ENCODE data around the gene TMEFF2.

TMEFF2 gene

GRCh38 chr2:192218377-192218776, 23.6 kb upstream of the TMEFF2 start:
- Histone ChIP-seq H3K56ac (ENCODE audit: low read length) (no peak overlapping the region), H3K23ac (ENCODE audit: low read length) (no peak overlapping the region), H3K4me2 (ENCODE audit: low read length) (no peak overlapping the region), H3K18ac (ENCODE audit: low read length) (no peak overlapping the region), H3K9ac (ENCODE audit: low read length) (no peak overlapping the region), H2BK5ac (ENCODE audit: low read length) (no peak overlapping the region), H3K27me3 (ENCODE audit: insufficient read depth, low read length, poor library complexity) (no peaks in the 10 kb centered on the region), H3K4ac (ENCODE audit: low read depth, low read length) (no peak overlapping the region), H3K36me3 (ENCODE audit: control insufficient read depth, insufficient read depth, low read length) (no peaks in the 10 kb centered on the region), H3K4me3 (ENCODE audit: low read length) (no peak overlapping the region), H3K27ac (ENCODE audit: low read depth, low read length) (no peak overlapping the region), H4K5ac (ENCODE audit: low read length) (no peak overlapping the region), H4K8ac (ENCODE audit: low read depth, low read length) (no peak overlapping the region), H2AK5ac (ENCODE audit: low read length) (no peak overlapping the region), H3K4me1 (ENCODE audit: control insufficient read depth, low read depth, low read length) (no peaks in the 10 kb centered on the region), H2BK15ac (replicated peaks; ENCODE audit: low read depth) (no peak overlapping the region), H2BK120ac (ENCODE audit: low read depth, low read length) (no peak overlapping the region), H3K79me1 (ENCODE audit: low read length) (no peaks in the 10 kb centered on the region), H3K79me2 (ENCODE audit: control insufficient read depth, insufficient read depth, low read length) (no peaks in the 10 kb centered on the region)
- no CpG with 5 or more reads among the region's 2 CpGs for WGBS (ENCODE audit: extremely low coverage, insufficient coverage, low lambda C conversion rate)
- DNase-seq, result no peak

DNA sequence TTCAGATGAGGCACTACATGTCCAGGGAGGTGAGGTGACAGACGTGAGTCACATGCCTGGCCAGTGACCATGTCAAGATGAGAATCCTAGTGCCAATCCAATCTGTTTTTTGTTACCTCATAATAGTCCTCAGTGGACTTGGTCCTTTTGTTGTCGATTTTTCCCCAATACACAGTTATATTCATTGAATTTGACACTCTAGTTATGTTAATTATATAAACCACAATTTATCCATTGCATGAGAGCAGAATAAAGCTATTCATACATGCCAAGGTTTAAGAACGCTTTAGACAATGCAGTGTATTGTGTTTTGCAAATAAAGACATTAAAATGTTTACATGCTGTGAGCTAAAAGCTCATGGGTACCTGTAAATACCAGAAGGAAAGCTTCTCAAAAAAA, 21.6 kb upstream of the TMEFF2 start:
- Histone ChIP-seq H3K9ac (ENCODE audit: low read length) (no peak overlapping the region), H3K27me3 (ENCODE audit: insufficient read depth, low read length, poor library complexity) (no peaks in the 10 kb centered on the region), H3K23ac (ENCODE audit: low read length) (no peak overlapping the region), H4K8ac (ENCODE audit: low read depth, low read length) (no peak overlapping the region), H3K4ac (ENCODE audit: low read depth, low read length) (no peak overlapping the region), H3K4me2 (ENCODE audit: low read length) (no peak overlapping the region), H3K4me3 (ENCODE audit: low read length) (no peak overlapping the region), H3K56ac (ENCODE audit: low read length) (no peak overlapping the region), H3K4me1 (ENCODE audit: control insufficient read depth, low read depth, low read length) (no peaks in the 10 kb centered on the region), H2AK5ac (ENCODE audit: low read length) (no peak overlapping the region), H3K79me1 (ENCODE audit: low read length) (no peaks in the 10 kb centered on the region), H2BK120ac (ENCODE audit: low read depth, low read length) (no peak overlapping the region), H2BK15ac (replicated peaks; ENCODE audit: low read depth) (no peak overlapping the region), H3K36me3 (ENCODE audit: control insufficient read depth, insufficient read depth, low read length) (no peaks in the 10 kb centered on the region), H3K18ac (ENCODE audit: low read length) (no peak overlapping the region), H2BK5ac (ENCODE audit: low read length) (no peak overlapping the region), H3K27ac (ENCODE audit: low read depth, low read length) (no peak overlapping the region), H3K79me2 (ENCODE audit: control insufficient read depth, insufficient read depth, low read length) (no peaks in the 10 kb centered on the region), H4K5ac (ENCODE audit: low read length) (no peak overlapping the region)
- no CpG with 5 or more reads among the region's 3 CpGs for WGBS (ENCODE audit: extremely low coverage, insufficient coverage, low lambda C conversion rate)
- DNase-seq, result no peak

DNA sequence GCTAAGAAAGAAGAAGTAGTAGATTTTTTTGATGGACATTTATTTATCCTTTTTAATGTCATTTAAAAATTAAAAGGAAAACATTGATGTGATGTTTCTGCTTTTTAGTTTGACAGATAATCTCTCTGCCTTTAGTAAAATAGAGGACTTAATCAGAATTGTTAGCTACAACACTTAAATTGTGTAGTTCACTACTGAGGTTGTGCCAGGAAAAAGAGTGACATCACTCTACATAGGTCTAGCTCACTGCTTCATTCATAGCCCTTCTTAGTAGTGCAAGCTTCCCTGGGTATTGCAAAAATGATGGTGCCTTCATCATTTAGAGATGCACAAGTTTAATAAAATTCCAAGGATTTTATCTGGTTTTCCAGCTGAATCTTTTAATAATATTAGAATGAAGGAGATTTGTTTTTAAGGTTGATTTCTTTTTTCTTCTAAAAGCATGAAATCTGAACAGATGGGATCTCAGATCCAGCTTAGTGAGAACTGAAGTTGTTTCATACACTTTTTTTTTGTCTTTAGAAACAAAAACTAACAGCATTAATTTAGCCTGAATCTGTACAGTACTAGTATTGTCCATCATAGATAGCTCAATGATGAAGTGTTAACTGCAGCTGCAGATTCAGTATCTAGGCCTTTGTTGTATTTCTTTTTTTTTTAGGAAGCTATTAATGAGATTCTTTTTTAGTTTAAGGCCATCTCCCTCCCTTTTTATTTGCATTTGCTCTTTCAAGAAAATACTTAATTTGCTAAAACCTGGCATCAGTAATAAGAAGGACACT, 20.6 kb upstream of the TMEFF2 start:
- DNase-seq, result no peak
- no peak overlapping the region for H3K4me3 ChIP-seq (ENCODE audit: low read length)
- H3K4me1 ChIP-seq (ENCODE audit: control insufficient read depth, low read depth, low read length), result no peaks in the 10 kb centered on the region
- H2BK15ac ChIP-seq (replicated peaks; ENCODE audit: low read depth), result no peak overlapping the region
- H3K4me2 ChIP-seq (ENCODE audit: low read length), result no peak overlapping the region
- no peak overlapping the region for H3K18ac ChIP-seq (ENCODE audit: low read length)
- no peaks in the 10 kb centered on the region for H3K79me2 ChIP-seq (ENCODE audit: control insufficient read depth, insufficient read depth, low read length)
- no peak overlapping the region for H3K23ac ChIP-seq (ENCODE audit: low read length)
- H3K36me3 ChIP-seq (ENCODE audit: control insufficient read depth, insufficient read depth, low read length), result no peaks in the 10 kb centered on the region
- no peak overlapping the region for H4K5ac ChIP-seq (ENCODE audit: low read length)
- H4K8ac ChIP-seq (ENCODE audit: low read depth, low read length), result no peak overlapping the region
- no peaks in the 10 kb centered on the region for H3K27me3 ChIP-seq (ENCODE audit: insufficient read depth, low read length, poor library complexity)
- no peak overlapping the region for H3K9ac ChIP-seq (ENCODE audit: low read length)
- no peak overlapping the region for H2BK5ac ChIP-seq (ENCODE audit: low read length)
- no peak overlapping the region for H3K27ac ChIP-seq (ENCODE audit: low read depth, low read length)
- H3K79me1 ChIP-seq (ENCODE audit: low read length), result no peaks in the 10 kb centered on the region
- no peak overlapping the region for H3K56ac ChIP-seq (ENCODE audit: low read length)
- no peak overlapping the region for H2BK120ac ChIP-seq (ENCODE audit: low read depth, low read length)
- no peak overlapping the region for H3K4ac ChIP-seq (ENCODE audit: low read depth, low read length)
- H2AK5ac ChIP-seq (ENCODE audit: low read length), result no peak overlapping the region

- no peak overlapping the region for H2BK15ac ChIP-seq (replicated peaks; ENCODE audit: low read depth)
- no peaks in the 10 kb centered on the region for H3K4me1 ChIP-seq (ENCODE audit: control insufficient read depth, low read depth, low read length)
- no peak overlapping the region for H4K5ac ChIP-seq (ENCODE audit: low read length)
- H3K79me2 ChIP-seq (ENCODE audit: control insufficient read depth, insufficient read depth, low read length), result no peaks in the 10 kb centered on the region
- DNase-seq, result no peak
- H3K36me3 ChIP-seq (ENCODE audit: control insufficient read depth, insufficient read depth, low read length), result no peaks in the 10 kb centered on the region
- H3K27me3 ChIP-seq (ENCODE audit: insufficient read depth, low read length, poor library complexity), result no peaks in the 10 kb centered on the region
- no peak overlapping the region for H4K8ac ChIP-seq (ENCODE audit: low read depth, low read length)
- no peak overlapping the region for H3K4ac ChIP-seq (ENCODE audit: low read depth, low read length)
- no peak overlapping the region for H3K9ac ChIP-seq (ENCODE audit: low read length)
- no peak overlapping the region for H3K23ac ChIP-seq (ENCODE audit: low read length)
- no peak overlapping the region for H3K4me2 ChIP-seq (ENCODE audit: low read length)
- no peak overlapping the region for H3K27ac ChIP-seq (ENCODE audit: low read depth, low read length)
- H2BK120ac ChIP-seq (ENCODE audit: low read depth, low read length), result no peak overlapping the region
- no peak overlapping the region for H3K4me3 ChIP-seq (ENCODE audit: low read length)
- H2BK5ac ChIP-seq (ENCODE audit: low read length), result no peak overlapping the region
- no peak overlapping the region for H3K56ac ChIP-seq (ENCODE audit: low read length)
- H3K79me1 ChIP-seq (ENCODE audit: low read length), result no peaks in the 10 kb centered on the region
- no peak overlapping the region for H2AK5ac ChIP-seq (ENCODE audit: low read length)
- H3K18ac ChIP-seq (ENCODE audit: low read length), result no peak overlapping the region
Observed at GRCh38 chr2:192208848-192209247, 14.1 kb upstream of the TMEFF2 start.

DNA sequence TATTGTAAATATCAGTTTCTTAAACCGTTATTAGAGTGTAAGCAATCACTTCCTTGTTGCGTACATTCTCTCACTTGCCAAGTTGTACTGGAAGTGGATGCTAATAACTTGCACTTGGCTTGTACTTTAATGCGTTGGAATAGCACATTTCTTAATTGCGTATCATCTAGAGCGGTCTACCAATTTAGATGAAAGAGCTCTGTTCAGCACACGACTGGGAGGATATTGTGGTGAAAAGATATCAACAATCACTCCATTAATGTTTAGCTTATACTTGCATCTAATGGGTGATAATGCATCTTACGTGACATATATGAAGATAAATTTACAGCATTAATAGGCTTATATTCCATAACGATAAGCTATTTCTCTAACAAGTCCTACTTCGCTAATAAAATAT, 11.7 kb upstream of the TMEFF2 start:
- Histone ChIP-seq H3K23ac (ENCODE audit: low read length) (no peak overlapping the region), H3K4ac (ENCODE audit: low read depth, low read length) (no peak overlapping the region), H3K4me3 (ENCODE audit: low read length) (no peak overlapping the region), H3K4me2 (ENCODE audit: low read length) (no peak overlapping the region), H3K27ac (ENCODE audit: low read depth, low read length) (no peak overlapping the region), H3K36me3 (ENCODE audit: control insufficient read depth, insufficient read depth, low read length) (no peaks in the 10 kb centered on the region), H2BK5ac (ENCODE audit: low read length) (no peak overlapping the region), H4K8ac (ENCODE audit: low read depth, low read length) (no peak overlapping the region), H3K9ac (ENCODE audit: low read length) (no peak overlapping the region), H3K56ac (ENCODE audit: low read length) (no peak overlapping the region), H2BK120ac (ENCODE audit: low read depth, low read length) (no peak overlapping the region), H4K5ac (ENCODE audit: low read length) (no peak overlapping the region), H2BK15ac (replicated peaks; ENCODE audit: low read depth) (no peak overlapping the region), H3K79me2 (ENCODE audit: control insufficient read depth, insufficient read depth, low read length) (no peaks in the 10 kb centered on the region), H3K18ac (ENCODE audit: low read length) (no peak overlapping the region), H2AK5ac (ENCODE audit: low read length) (no peak overlapping the region), H3K79me1 (ENCODE audit: low read length) (no peaks in the 10 kb centered on the region), H3K4me1 (ENCODE audit: control insufficient read depth, low read depth, low read length) (no peaks in the 10 kb centered on the region), H3K27me3 (ENCODE audit: insufficient read depth, low read length, poor library complexity) (no peaks in the 10 kb centered on the region)
- DNase-seq, result no peak
- WGBS (ENCODE audit: extremely low coverage, insufficient coverage, low lambda C conversion rate), result no CpG with 5 or more reads among the region's 9 CpGs

GRCh38 chr2:192203876-192204275, 9.1 kb upstream of the TMEFF2 start:
- no peak overlapping the region for H2AK5ac ChIP-seq (ENCODE audit: low read length)
- no peak overlapping the region for H4K5ac ChIP-seq (ENCODE audit: low read length)
- H3K36me3 ChIP-seq (ENCODE audit: control insufficient read depth, insufficient read depth, low read length), result no peaks in the 10 kb centered on the region
- no peaks in the 10 kb centered on the region for H3K27me3 ChIP-seq (ENCODE audit: insufficient read depth, low read length, poor library complexity)
- H3K9ac ChIP-seq (ENCODE audit: low read length), result no peak overlapping the region
- H3K4ac ChIP-seq (ENCODE audit: low read depth, low read length), result no peak overlapping the region
- no peak overlapping the region for H3K18ac ChIP-seq (ENCODE audit: low read length)
- no peak overlapping the region for H3K4me3 ChIP-seq (ENCODE audit: low read length)
- H3K4me1 ChIP-seq (ENCODE audit: control insufficient read depth, low read depth, low read length), result no peaks in the 10 kb centered on the region
- no peak overlapping the region for H2BK15ac ChIP-seq (replicated peaks; ENCODE audit: low read depth)
- H2BK5ac ChIP-seq (ENCODE audit: low read length), result no peak overlapping the region
- H3K79me1 ChIP-seq (ENCODE audit: low read length), result no peaks in the 10 kb centered on the region
- no peak overlapping the region for H3K27ac ChIP-seq (ENCODE audit: low read depth, low read length)
- no peak overlapping the region for H3K4me2 ChIP-seq (ENCODE audit: low read length)
- H2BK120ac ChIP-seq (ENCODE audit: low read depth, low read length), result no peak overlapping the region
- 100% methylated on average over 1 of the region's 1 CpG for WGBS (ENCODE audit: extremely low coverage, insufficient coverage, low lambda C conversion rate)
- no peak overlapping the region for H4K8ac ChIP-seq (ENCODE audit: low read depth, low read length)
- H3K79me2 ChIP-seq (ENCODE audit: control insufficient read depth, insufficient read depth, low read length), result no peaks in the 10 kb centered on the region
- H3K23ac ChIP-seq (ENCODE audit: low read length), result no peak overlapping the region
- no peak for DNase-seq
- H3K56ac ChIP-seq (ENCODE audit: low read length), result no peak overlapping the region

All from mesendoderm (in vitro differentiated cells).